OCI-M1 (cell line): Measurements from ENCODE around the gene ADAMTS15.

Source experiments
- DNase-seq: peaks from one replicate; lab custom pipeline; 2025; lab: John Stamatoyannopoulos, UW

The ADAMTS15 gene

GRCh38 chr11:130478881-130479280 is 30.4 kb downstream of the ADAMTS15 start:
- no peak for DNase-seq

GRCh38 chr11:130480186-130480585 is 31.7 kb downstream of the ADAMTS15 start:
- DNase-seq: no peak

GRCh38 chr11:130480711-130481140 is 32.3 kb downstream of the ADAMTS15 start:
- no peak for DNase-seq

- no peak for DNase-seq
Observed at GRCh38 chr11:130483124-130483523, 34.7 kb downstream of the ADAMTS15 start.

GRCh38 chr11:130485983-130486382 is 37.5 kb downstream of the ADAMTS15 start:
- no peak for DNase-seq

- no peak for DNase-seq
Observed at GRCh38 chr11:130486391-130486836, 38.0 kb downstream of the ADAMTS15 start.

- DNase-seq: no peak
Observed at GRCh38 chr11:130486987-130487923, 38.8 kb downstream of the ADAMTS15 start.

- DNase-seq: no peak
Observed at GRCh38 chr11:130487924-130488815, 39.7 kb downstream of the ADAMTS15 start.

- DNase-seq: no peak
Observed at GRCh38 chr11:130488848-130489584, 40.6 kb downstream of the ADAMTS15 start.

- no peak for DNase-seq
Observed at GRCh38 chr11:130489716-130490115, 41.3 kb downstream of the ADAMTS15 start.

GRCh38 chr11:130490682-130491449 is 42.4 kb downstream of the ADAMTS15 start:
- DNase-seq: no peak

GRCh38 chr11:130498181-130498580 is 49.7 kb downstream of the ADAMTS15 start:
- DNase-seq: no peak

- no peak for DNase-seq
Observed at GRCh38 chr11:130499828-130500227, 51.4 kb downstream of the ADAMTS15 start.

GRCh38 chr11:130504317-130504716 is 55.9 kb downstream of the ADAMTS15 start:
- DNase-seq: no peak

GRCh38 chr11:130508913-130509312 is 60.5 kb downstream of the ADAMTS15 start:
- no peak for DNase-seq

GRCh38 chr11:130509942-130510341 is 61.5 kb downstream of the ADAMTS15 start:
- no peak for DNase-seq

GRCh38 chr11:130510407-130511006 is 62.1 kb downstream of the ADAMTS15 start:
- DNase-seq: no peak

GRCh38 chr11:130511765-130512164 is 63.3 kb downstream of the ADAMTS15 start:
- DNase-seq: no peak

- no peak for DNase-seq
Observed at GRCh38 chr11:130512662-130513061, 64.2 kb downstream of the ADAMTS15 start.

GRCh38 chr11:130513132-130513531 is 64.7 kb downstream of the ADAMTS15 start:
- no peak for DNase-seq

GRCh38 chr11:130514316-130514715 is 65.9 kb downstream of the ADAMTS15 start:
- no peak for DNase-seq
